ENCODE measurements around the gene SOX18. TPM values are rescaled to one million over a fixed set of nuclear protein-coding genes. Genes with fewer than 3 reads are reported as not detected.

SOX18 gene
- total RNA-seq, 1 donor from 2014 or later, result 1.0 TPM

GRCh38 chr20:64077876-64078551, 28.6 kb upstream of the SOX18 start:
- no peaks in the 10 kb centered on the region for H3K9me3 Mint-ChIP-seq
- intact Hi-C loops (cut with micrococcal nuclease), result loop anchor here (1.0 to 5.0 kb wide), 3 partner anchors 12 to 96 kb away; partner anchors contain the start of genes PRPF6 and TCEA2
- peaks cover 15% of the 10 kb centered on the region for H3K27me3 Mint-ChIP-seq (ENCODE audit: low read depth)
- H3K27ac Mint-ChIP-seq, result peak overlapping the region; percentile 79
- peak; percentile 70 for DNase-seq (ENCODE audit: low spot score)
- H3K4me1 Mint-ChIP-seq (ENCODE audit: low read depth), result peaks cover 19% of the 10 kb centered on the region
- peak overlapping the region; percentile 95 for H3K4me3 Mint-ChIP-seq (ENCODE audit: low read depth)
- H3K36me3 Mint-ChIP-seq (ENCODE audit: low read depth), result peaks cover 21% of the 10 kb centered on the region

- intact Hi-C loops (cut with micrococcal nuclease), result loop anchor here (1.0 to 5.0 kb wide), 2 partner anchors 11 to 95 kb away; partner anchors contain the start of gene PRPF6
- Mint-ChIP-seq H3K36me3 (ENCODE audit: low read depth) (peaks cover 25% of the 10 kb centered on the region), H3K27me3 (ENCODE audit: low read depth) (peaks cover 10% of the 10 kb centered on the region), H3K4me1 (ENCODE audit: low read depth) (peaks cover 16% of the 10 kb centered on the region), H3K9me3 (no peaks in the 10 kb centered on the region), H3K4me3 (ENCODE audit: low read depth) (peak overlapping the region; percentile 95), H3K27ac (peak overlapping the region; percentile 79)
- DNase-seq (ENCODE audit: low spot score), result no peak
These were observed 28.1 kb upstream of the SOX18 start for GRCh38 chr20:64077541-64077875.

GRCh38 chr20:64077094-64077493, 27.7 kb upstream of the SOX18 start:
- peaks cover 8% of the 10 kb centered on the region for H3K27me3 Mint-ChIP-seq (ENCODE audit: low read depth)
- peaks cover 17% of the 10 kb centered on the region for H3K4me1 Mint-ChIP-seq (ENCODE audit: low read depth)
- DNase-seq (ENCODE audit: low spot score), result no peak
- intact Hi-C loops (cut with micrococcal nuclease), result loop anchor here (1.0 to 5.0 kb wide), 2 partner anchors 11 to 95 kb away; partner anchors contain the start of gene PRPF6
- peaks cover 29% of the 10 kb centered on the region for H3K36me3 Mint-ChIP-seq (ENCODE audit: low read depth)
- H3K27ac Mint-ChIP-seq, result peak overlapping the region; percentile 79
- peak overlapping the region; percentile 95 for H3K4me3 Mint-ChIP-seq (ENCODE audit: low read depth)
- no peaks in the 10 kb centered on the region for H3K9me3 Mint-ChIP-seq

GRCh38 chr20:64076061-64076997, 26.9 kb upstream of the SOX18 start:
- intact Hi-C loops (cut with micrococcal nuclease), result loop anchor here (5.0 kb wide), 1 partner anchor 94 kb away; the partner anchor contains the start of gene PRPF6
- H3K4me1 Mint-ChIP-seq (ENCODE audit: low read depth), result peaks cover 14% of the 10 kb centered on the region
- peaks cover 30% of the 10 kb centered on the region for H3K36me3 Mint-ChIP-seq (ENCODE audit: low read depth)
- no peak for DNase-seq (ENCODE audit: low spot score)
- no peaks in the 10 kb centered on the region for H3K9me3 Mint-ChIP-seq
- peaks cover 2% of the 10 kb centered on the region for H3K27me3 Mint-ChIP-seq (ENCODE audit: low read depth)
- no peak overlapping the region for H3K27ac Mint-ChIP-seq
- peak overlapping the region; percentile 30 for H3K4me3 Mint-ChIP-seq (ENCODE audit: low read depth)

GRCh38 chr20:64075556-64075955, 26.1 kb upstream of the SOX18 start:
- peaks cover 13% of the 10 kb centered on the region for H3K4me1 Mint-ChIP-seq (ENCODE audit: low read depth)
- DNase-seq (ENCODE audit: low spot score), result no peak
- intact Hi-C loops (cut with micrococcal nuclease), result loop anchor here (5.0 kb wide), 1 partner anchor 93 kb away; the partner anchor contains the start of gene PRPF6
- no peak overlapping the region for H3K27ac Mint-ChIP-seq
- no peaks in the 10 kb centered on the region for H3K27me3 Mint-ChIP-seq (ENCODE audit: low read depth)
- H3K9me3 Mint-ChIP-seq, result no peaks in the 10 kb centered on the region
- H3K4me3 Mint-ChIP-seq (ENCODE audit: low read depth), result no peak overlapping the region
- H3K36me3 Mint-ChIP-seq (ENCODE audit: low read depth), result peaks cover 30% of the 10 kb centered on the region

- Mint-ChIP-seq H3K4me1 (ENCODE audit: low read depth) (peaks cover 10% of the 10 kb centered on the region), H3K9me3 (no peaks in the 10 kb centered on the region), H3K27me3 (ENCODE audit: low read depth) (no peaks in the 10 kb centered on the region), H3K36me3 (ENCODE audit: low read depth) (peaks cover 30% of the 10 kb centered on the region), H3K4me3 (ENCODE audit: low read depth) (no peak overlapping the region), H3K27ac (no peak overlapping the region)
- no peak for DNase-seq (ENCODE audit: low spot score)
- intact Hi-C loops (cut with micrococcal nuclease), result loop anchor here (5.0 kb wide), 1 partner anchor 93 kb away; the partner anchor contains the start of gene PRPF6
These were observed 25.5 kb upstream of the SOX18 start for GRCh38 chr20:64074963-64075362.

GRCh38 chr20:64074184-64074789, 24.8 kb upstream of the SOX18 start:
- H3K36me3 Mint-ChIP-seq (ENCODE audit: low read depth), result peaks cover 30% of the 10 kb centered on the region
- peaks cover 10% of the 10 kb centered on the region for H3K4me1 Mint-ChIP-seq (ENCODE audit: low read depth)
- no peaks in the 10 kb centered on the region for H3K9me3 Mint-ChIP-seq
- intact Hi-C loops (cut with micrococcal nuclease), result no loop called here
- no peak overlapping the region for H3K27ac Mint-ChIP-seq
- no peaks in the 10 kb centered on the region for H3K27me3 Mint-ChIP-seq (ENCODE audit: low read depth)
- no peak for DNase-seq (ENCODE audit: low spot score)
- H3K4me3 Mint-ChIP-seq (ENCODE audit: low read depth), result no peak overlapping the region

GRCh38 chr20:64073476-64074183, 24.2 kb upstream of the SOX18 start:
- Mint-ChIP-seq H3K27ac (no peak overlapping the region), H3K9me3 (no peaks in the 10 kb centered on the region), H3K27me3 (ENCODE audit: low read depth) (no peaks in the 10 kb centered on the region), H3K4me1 (ENCODE audit: low read depth) (peaks cover 8% of the 10 kb centered on the region), H3K4me3 (ENCODE audit: low read depth) (no peak overlapping the region), H3K36me3 (ENCODE audit: low read depth) (peaks cover 27% of the 10 kb centered on the region)
- intact Hi-C loops (cut with micrococcal nuclease), result no loop called here
- no peak for DNase-seq (ENCODE audit: low spot score)

- intact Hi-C loops (cut with micrococcal nuclease), result no loop called here
- peaks cover 6% of the 10 kb centered on the region for H3K4me1 Mint-ChIP-seq (ENCODE audit: low read depth)
- no peak for DNase-seq (ENCODE audit: low spot score)
- H3K36me3 Mint-ChIP-seq (ENCODE audit: low read depth), result peaks cover 24% of the 10 kb centered on the region
- H3K27ac Mint-ChIP-seq, result no peak overlapping the region
- H3K9me3 Mint-ChIP-seq, result no peaks in the 10 kb centered on the region
- H3K27me3 Mint-ChIP-seq (ENCODE audit: low read depth), result no peaks in the 10 kb centered on the region
- H3K4me3 Mint-ChIP-seq (ENCODE audit: low read depth), result no peak overlapping the region
These were observed 23.1 kb upstream of the SOX18 start for GRCh38 chr20:64072498-64073063.

GRCh38 chr20:64071341-64072332, 22.2 kb upstream of the SOX18 start:
- Mint-ChIP-seq H3K4me1 (ENCODE audit: low read depth) (peaks cover 14% of the 10 kb centered on the region), H3K36me3 (ENCODE audit: low read depth) (peaks cover 24% of the 10 kb centered on the region), H3K27me3 (ENCODE audit: low read depth) (no peaks in the 10 kb centered on the region), H3K9me3 (no peaks in the 10 kb centered on the region), H3K27ac (no peak overlapping the region), H3K4me3 (ENCODE audit: low read depth) (no peak overlapping the region)
- intact Hi-C loops (cut with micrococcal nuclease), result no loop called here
- DNase-seq (ENCODE audit: low spot score), result no peak
